Loucy (cell line): ENCODE results near the gene COLEC11.

ENCODE experiments used
- EZH2phosphoT487 ChIP-seq: fragments of 200-600 bp; IDR thresholded peaks from 2 replicates; pipeline ENCODE4 v1.6.1; 2018; ENCODE audit warnings: antibody characterized with exemption, mild to moderate bottlenecking, moderate library complexity, borderline replicate concordance
- TF ChIP-seq, protein P1 (sequence below): fragments of 200-600 bp; sonication (generic); conservative IDR thresholded peaks from 2 replicates; pipeline ENCODE4 v1.5.1; 2014; ENCODE audit warnings: mild to moderate bottlenecking, antibody characterized with exemption, low read length

GRCh38 chr2:3565117-3565516, 29.8 kb upstream of the COLEC11 start:
- no peak for TF ChIP-seq EZH2phosphoT487
- TF ChIP-seq, protein P1, sequence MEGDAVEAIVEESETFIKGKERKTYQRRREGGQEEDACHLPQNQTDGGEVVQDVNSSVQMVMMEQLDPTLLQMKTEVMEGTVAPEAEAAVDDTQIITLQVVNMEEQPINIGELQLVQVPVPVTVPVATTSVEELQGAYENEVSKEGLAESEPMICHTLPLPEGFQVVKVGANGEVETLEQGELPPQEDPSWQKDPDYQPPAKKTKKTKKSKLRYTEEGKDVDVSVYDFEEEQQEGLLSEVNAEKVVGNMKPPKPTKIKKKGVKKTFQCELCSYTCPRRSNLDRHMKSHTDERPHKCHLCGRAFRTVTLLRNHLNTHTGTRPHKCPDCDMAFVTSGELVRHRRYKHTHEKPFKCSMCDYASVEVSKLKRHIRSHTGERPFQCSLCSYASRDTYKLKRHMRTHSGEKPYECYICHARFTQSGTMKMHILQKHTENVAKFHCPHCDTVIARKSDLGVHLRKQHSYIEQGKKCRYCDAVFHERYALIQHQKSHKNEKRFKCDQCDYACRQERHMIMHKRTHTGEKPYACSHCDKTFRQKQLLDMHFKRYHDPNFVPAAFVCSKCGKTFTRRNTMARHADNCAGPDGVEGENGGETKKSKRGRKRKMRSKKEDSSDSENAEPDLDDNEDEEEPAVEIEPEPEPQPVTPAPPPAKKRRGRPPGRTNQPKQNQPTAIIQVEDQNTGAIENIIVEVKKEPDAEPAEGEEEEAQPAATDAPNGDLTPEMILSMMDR: no peak
